Measurements from ENCODE around the gene ST8SIA1.

DNA sequence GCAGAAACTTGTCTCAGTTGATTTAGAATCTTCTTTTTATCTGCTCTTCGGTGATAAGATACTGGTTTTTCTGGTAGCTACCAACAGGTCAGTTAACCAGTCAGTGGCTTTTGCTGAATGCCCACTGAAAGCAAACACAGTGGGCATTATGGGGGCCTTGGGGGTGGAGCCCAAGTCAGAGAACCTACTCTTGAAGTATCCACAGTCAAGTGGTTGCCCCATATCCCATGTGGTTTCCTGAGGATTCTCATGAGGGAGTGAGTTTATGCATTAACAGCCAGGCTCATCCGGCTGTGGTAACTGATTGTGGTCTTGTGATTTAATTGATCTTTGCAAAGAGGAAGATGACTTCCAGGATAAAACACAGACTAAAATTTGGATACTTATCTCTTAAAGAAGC lies 83.7 kb downstream of the ST8SIA1 start:
- TF ChIP-seq ZNF274 (IDR thresholded peaks at IDR 0.05; ENCODE audit: low read depth, low read length) (no peak), SUZ12 (IDR thresholded peaks at IDR 0.05; ENCODE audit: extremely low read depth, insufficient read depth, insufficient read length) (no peak)
